Measurements from ENCODE around the gene PDE6B.

PDE6B gene

GRCh38 chr4:601612-602558 is 23.5 kb upstream of the PDE6B start:
- DNase-seq, result no peak

DNA sequence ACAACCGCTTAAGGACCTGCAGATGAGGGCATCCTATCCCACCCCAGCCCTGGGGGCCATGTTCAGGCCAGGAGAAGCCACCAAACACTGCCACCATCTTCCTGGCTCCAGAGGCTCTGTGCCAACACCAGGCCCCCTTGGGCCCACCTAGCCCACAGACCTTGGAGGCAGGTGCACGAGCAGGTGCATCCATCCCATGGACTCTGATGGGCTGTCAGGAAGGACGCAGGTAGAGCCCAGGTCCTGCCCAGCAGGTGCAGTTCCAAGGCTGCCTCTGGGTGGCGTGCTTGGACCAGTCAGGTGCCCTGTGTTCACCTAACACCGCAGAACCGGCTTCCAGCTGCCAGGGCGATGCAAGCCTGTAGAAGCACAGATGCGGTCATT is 22.8 kb upstream of the PDE6B start:
- DNase-seq, result peak; percentile 47

DNA sequence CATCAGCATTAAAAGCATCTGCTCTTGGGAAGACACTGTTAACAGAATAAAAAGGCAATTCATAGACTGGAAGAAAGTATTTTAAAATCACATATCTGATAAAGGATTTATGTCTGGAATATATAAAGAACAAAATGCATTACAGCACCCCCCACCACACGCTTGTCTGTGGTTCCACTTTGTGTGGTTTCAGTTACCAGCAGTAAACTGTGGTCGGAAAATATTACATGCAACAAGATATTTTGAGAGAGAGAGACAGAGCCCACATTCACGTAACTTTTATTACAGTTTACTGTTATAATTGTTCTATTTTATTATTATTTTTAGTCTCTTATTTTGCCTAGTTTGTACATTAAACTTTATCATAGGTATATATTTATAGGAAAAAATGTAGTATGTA is 21.2 kb upstream of the PDE6B start:
- DNase-seq, result no peak

- no peak for DNase-seq
These were observed 19.5 kb upstream of the PDE6B start for GRCh38 chr4:605702-606425.

GRCh38 chr4:608236-608635 is 17.1 kb upstream of the PDE6B start:
- no peak for DNase-seq

GRCh38 chr4:609400-610050 is 15.8 kb upstream of the PDE6B start:
- no peak for DNase-seq

DNA sequence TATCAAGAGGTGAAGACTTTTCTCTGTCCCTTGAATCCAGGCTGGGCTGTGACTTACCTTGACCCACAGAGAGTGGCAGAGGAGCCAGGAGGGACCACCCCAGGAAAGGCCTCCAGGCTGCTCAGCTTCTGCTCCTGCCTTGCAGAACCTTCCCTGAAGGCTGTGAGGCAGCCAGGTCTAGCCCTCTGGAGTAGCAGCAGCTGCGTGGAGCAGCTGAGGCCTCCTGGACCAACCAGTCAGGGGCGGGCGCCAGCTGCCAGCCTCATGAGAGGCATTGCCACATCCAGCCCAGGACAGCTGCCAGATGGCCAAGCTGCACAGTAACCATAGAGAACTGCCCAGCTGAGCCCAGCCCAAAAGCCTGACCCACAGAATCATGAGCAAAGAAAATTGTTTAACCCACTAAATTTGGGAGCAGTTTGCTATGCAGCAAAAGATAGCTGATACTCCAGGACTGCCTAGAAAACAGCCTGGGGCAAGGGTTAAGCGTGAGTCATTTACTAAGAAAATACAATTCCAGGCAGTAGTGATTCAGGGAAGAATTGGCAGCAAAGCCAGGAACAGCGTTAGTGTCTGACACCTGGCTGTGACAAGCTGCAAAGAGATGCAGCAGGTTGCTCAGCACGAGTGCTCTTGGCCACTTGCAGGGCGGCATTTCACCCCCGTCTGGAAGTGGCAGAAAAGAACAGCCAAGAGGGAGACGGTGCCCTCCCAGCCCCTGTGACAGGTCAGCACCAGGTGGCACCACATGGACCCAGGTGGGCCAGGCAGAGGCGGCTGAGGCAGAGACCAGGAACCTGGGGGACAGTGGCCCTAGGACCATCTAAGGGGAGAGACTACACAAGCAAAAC is 14.7 kb upstream of the PDE6B start:
- no peak for DNase-seq

GRCh38 chr4:612052-612748 is 13.2 kb upstream of the PDE6B start:
- no peak for DNase-seq

DNA sequence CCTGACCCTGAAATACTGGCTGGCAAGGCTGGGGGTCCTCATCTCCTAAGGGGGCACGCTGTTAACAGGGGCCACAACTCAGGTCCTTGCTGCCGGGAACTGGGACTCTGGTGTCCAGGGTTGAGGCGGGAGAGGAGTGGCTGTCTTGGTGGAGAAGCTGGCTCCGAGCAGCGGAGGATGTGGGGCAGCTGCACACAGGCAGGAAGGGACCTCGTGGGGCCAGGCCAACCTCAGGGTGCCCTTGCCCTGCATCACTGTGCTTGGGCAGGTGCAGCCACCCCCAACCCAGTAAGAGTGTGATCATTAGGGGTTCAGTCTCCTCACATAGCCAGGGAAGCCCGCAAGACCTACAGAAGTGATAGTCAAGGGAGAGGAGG is 12.6 kb upstream of the PDE6B start:
- DNase-seq, result no peak

DNA sequence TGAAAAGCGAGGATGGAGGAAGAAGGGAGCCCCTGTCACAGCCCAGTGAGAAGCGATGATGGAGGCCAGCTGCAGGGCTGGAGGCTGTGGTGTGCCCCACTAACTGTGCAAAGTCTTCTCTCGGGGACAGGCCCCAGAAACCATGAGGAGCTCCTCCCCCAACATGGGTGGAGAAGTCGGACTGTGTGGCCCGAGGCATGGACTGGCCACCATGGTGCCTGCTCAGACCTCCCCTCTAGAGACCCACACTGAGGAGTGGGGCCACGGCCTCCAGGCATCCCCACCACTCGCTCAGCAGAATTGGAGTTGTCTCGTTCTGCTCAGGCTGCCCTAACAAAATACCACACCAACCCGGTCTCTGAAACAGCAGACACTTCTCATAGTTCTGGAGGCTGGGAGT is 12.2 kb upstream of the PDE6B start:
- no peak for DNase-seq

DNA sequence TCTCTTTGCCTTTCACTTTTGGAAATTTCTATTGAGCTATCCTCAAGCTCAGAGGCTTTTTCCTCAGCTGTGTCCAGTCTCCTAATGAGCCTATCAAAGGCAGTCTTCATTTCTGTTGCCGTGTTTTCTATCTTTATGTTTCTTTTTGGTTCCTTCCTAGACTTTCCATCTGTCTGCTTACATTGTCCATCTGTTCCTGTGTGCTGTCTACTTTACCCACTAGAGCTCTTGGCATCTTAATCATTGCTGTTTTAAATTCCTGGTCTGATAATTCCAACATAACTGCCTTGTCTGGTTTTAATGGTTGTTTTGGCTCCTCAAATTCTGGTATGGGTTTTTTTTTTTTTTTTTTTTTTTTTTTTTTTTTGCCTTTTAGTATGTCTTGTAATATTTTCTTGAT is 9.3 kb upstream of the PDE6B start:
- DNase-seq, result no peak

DNA sequence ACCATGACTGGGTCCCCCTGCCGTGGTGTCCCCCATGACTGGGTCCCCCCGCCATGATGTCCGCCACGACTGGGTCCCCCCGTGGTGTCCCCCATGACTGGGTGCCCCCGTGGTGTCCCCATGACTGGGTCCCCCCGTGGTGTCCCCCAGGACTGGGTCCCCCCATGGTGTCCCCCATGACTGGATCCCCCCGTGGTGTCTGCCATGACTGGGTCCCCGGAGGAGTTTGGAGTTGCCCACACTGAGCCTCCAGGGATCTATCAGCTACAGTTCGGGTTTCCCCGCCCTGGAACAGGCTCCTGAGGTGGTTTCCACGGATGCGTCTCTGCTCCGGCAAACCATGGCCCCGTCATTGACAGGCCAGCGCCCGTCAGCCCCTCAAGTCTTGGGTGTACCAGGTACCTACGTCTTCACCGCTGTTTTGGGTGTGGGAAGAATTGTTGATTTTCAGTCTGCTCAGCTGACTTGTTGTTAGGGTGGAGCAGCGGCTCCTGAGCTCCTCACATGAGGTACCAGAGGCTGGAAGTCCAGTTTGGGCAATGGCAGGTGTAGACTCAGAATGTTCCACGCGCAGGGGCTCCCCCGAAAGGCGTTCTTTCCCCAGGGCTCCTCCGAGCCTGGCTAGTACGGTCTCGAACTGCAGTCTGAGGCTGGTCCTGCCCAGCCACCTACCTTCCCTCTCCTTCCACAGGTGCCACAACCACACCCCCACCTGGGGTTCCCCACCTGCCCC is 8.3 kb upstream of the PDE6B start:
- DNase-seq, result no peak

GRCh38 chr4:617644-618641 is 7.4 kb upstream of the PDE6B start:
- DNase-seq, result no peak

DNA sequence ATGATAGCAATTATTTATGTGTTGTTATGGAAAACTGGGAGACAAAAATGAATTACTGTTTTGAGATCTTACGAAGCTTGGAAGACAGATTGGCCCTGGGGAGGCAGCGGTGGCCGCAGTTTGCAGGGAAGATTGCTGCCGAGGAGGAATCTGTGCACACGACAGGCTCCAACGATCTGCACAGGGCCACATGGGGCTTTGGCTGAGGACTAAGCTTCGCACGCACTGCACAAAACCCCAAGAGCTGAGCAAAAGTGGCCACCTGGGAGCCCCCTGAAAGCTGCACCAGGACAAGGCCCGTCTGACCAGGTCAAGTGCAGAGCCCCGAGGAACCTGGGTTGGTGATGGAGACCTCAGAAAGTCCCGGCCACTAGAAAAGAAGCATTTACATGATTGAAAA is 5.2 kb upstream of the PDE6B start:
- no peak for DNase-seq

GRCh38 chr4:620851-621261 is 4.5 kb upstream of the PDE6B start:
- no peak for DNase-seq

DNA sequence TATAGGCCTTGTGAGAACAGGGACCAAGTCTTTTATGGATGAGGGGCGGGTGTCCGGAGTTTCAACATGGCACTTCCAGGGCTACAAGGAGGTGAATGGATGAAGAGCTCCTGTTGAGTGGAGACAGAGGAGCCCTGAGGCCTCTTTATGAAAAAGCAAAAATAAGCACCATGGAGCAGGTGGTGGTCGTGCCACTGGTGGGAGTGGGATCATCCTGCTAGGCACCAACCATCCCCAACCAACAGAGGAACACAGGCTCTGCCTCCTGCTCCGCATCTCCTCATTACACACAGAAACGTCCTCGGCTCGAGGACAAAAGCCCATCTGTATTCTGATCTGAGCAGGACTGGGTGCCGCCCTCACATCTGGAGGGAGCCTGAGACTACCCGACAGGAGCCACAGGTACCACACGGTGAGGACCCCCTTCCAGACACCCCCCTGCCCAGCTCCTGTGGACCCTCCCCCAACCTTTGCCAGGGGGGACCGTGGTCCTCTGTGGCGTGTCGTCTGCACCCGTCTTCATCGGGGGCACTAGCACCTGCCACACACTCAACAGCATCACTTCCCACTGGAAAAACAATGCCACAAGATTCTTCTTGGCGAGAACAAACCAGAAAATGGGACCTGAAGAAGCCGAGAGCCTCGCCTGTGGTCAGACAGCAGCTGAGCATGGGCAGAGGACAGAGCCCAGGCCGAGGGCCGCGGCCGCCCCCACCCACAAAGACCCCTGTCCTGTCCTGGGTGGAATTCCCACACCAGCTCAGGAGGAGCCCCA is 3.9 kb upstream of the PDE6B start:
- no peak for DNase-seq

- no peak for DNase-seq
These were observed 3.0 kb upstream of the PDE6B start for GRCh38 chr4:622071-622995.
